CD4-positive, alpha-beta memory T cell (primary cell): ENCODE measurements around the gene COL26A1. TPM values are rescaled to one million over a fixed set of nuclear protein-coding genes. Genes with fewer than 3 reads are reported as not detected.
"Not testable (repeated sequence)": the region's sequence is repeated elsewhere in the genome, so short reads cannot be mapped to it uniquely, and the experiment has no call there.

Experiments
- CTCF ChIA-PET: fragments of 350-600 bp; sonication (Branson Sonifier 250); formaldehyde crosslinking; loops from one replicate; lab custom pipeline; 2021; ENCODE audit warnings: inconsistent platforms; ENCODE audit not compliant: partially characterized antibody; lab: Charles Lee
- POLR2A ChIA-PET: fragments of 350-600 bp; sonication (Branson Sonifier 250); formaldehyde crosslinking; loops from one replicate; lab custom pipeline; 2021; ENCODE audit not compliant: partially characterized antibody; lab: Charles Lee
- DNase-seq, 5 donors: peaks; one replicate each; pipeline versions ENCODE4 v3.0.0 to v3.0.0-alpha.2; 2020 to 2022; ENCODE audit warnings: mixed read lengths in 1 of 5
- H3K27ac ChIP-seq: one replicate; pipeline ENCODE4 v1.7.0; 2013; ENCODE audit warnings: low read depth, low read length
- H3K27me3 ChIP-seq: 2 replicates; pipeline ENCODE4 v1.7.0; 2013; ENCODE audit warnings: mild to moderate bottlenecking, low read length, moderate library complexity; ENCODE audit not compliant: insufficient read depth
- H3K36me3 ChIP-seq: 2 replicates; pipeline ENCODE4 v1.7.0; 2013; ENCODE audit warnings: mild to moderate bottlenecking, low read length, moderate library complexity; ENCODE audit not compliant: insufficient read depth
- H3K4me1 ChIP-seq: 2 replicates; pipeline ENCODE4 v1.7.0; 2013; ENCODE audit warnings: mild to moderate bottlenecking, low read length, moderate library complexity; ENCODE audit not compliant: insufficient read depth
- H3K4me3 ChIP-seq, 2 donors: one replicate each; pipeline ENCODE4 v1.7.0; 2013; ENCODE audit warnings: low read length in 2 of 2, mild to moderate bottlenecking in 1 of 2
- H3K9me3 ChIP-seq, 2 donors: one replicate each; pipeline ENCODE4 v1.7.0; 2013; ENCODE audit warnings: low read length in 2 of 2, control low read depth in 1 of 2; ENCODE audit not compliant: control insufficient read depth in 1 of 2
- H3K27ac Mint-ChIP-seq, 7 donors: one replicate each; pipeline ENCODE4 v1.8.0; 2020 to 2021; ENCODE audit warnings: mixed read lengths in 7 of 7, mild to moderate bottlenecking in 6 of 7, inconsistent platforms in 3 of 7, moderate library complexity in 3 of 7
- H3K27me3 Mint-ChIP-seq, 2 donors: one replicate each; pipeline ENCODE4 v1.8.0; 2020 to 2021; ENCODE audit warnings: mixed read lengths in 2 of 2
- H3K36me3 Mint-ChIP-seq, 2 donors: one replicate each; pipeline ENCODE4 v1.8.0; 2020 to 2021; ENCODE audit warnings: mixed read lengths in 2 of 2, inconsistent platforms in 1 of 2, mild to moderate bottlenecking in 1 of 2
- H3K4me1 Mint-ChIP-seq, 4 donors: one replicate each; pipeline ENCODE4 v1.8.0; 2020 to 2021; ENCODE audit warnings: mixed read lengths in 4 of 4, mild to moderate bottlenecking in 1 of 4
- H3K4me3 Mint-ChIP-seq, 8 donors: one replicate each; pipeline ENCODE4 v1.8.0; 2020 to 2021; ENCODE audit warnings: mixed read lengths in 8 of 8, mild to moderate bottlenecking in 7 of 8, moderate library complexity in 6 of 8, inconsistent platforms in 3 of 8
- H3K9me3 Mint-ChIP-seq, 8 donors: one replicate each; pipeline ENCODE4 v1.8.0; 2020 to 2021; ENCODE audit warnings: mixed read lengths in 8 of 8, mild to moderate bottlenecking in 5 of 8, inconsistent platforms in 3 of 8, moderate library complexity in 1 of 8
- intact Hi-C: fragments of 100-400 bp; cut with micrococcal nuclease; formaldehyde crosslinking; loops from one replicate; pipeline ENCODE4 v1.15.1; 2023
- polyA plus RNA-seq, 2 donors: library from polyadenylated mRNA; unstranded; fragments of 300-500 nt; fragmentation: Illumina TruSeq; gene quantifications; one replicate each; pipeline ENCODE4 v1.2.3, GENCODE V29; 2021
- total RNA-seq, 2 experiments: library from RNA; stranded (reverse); gene quantifications; one replicate each; pipeline ENCODE4 v1.2.3, GENCODE V29; 2021

Gene COL26A1
- total and polyA plus RNA-seq, 4 experiments from 2014 or later = not detected

DNA sequence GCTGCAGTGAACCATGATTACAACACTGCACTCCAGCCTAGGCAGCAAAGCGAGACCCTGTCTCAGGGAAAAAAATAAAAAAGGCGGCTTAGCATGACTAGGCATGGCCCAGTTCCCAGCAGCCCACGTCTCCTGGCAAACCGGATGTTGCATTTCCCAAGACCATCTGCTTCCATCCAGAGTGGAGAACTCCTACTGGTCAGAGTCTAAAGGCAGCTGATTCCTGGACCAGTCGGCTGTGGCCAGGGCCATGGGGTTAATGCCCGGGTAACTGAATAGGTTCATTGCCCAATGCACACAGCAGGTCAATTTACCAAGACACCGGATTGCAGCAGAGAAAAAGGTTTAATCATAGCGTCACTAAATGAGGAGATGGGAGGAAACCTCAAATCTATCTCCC, 133.3 kb downstream of the COL26A1 start:
- CTCF ChIA-PET = no interaction called here

GRCh38 chr7:101501351-101501750, 138.7 kb downstream of the COL26A1 start:
- H3K4me3 Mint-ChIP-seq = no peak overlapping the region
- Histone ChIP-seq H3K27me3 (no peaks in the 10 kb centered on the region), H3K9me3 (no peaks in the 10 kb centered on the region), H3K4me1 (no peaks in the 10 kb centered on the region), H3K36me3 (no peaks in the 10 kb centered on the region), H3K4me3 (no peak overlapping the region), H3K27ac (no peak overlapping the region)
- no peak for DNase-seq
- CTCF ChIA-PET = no interaction called here
- intact Hi-C loops = no loop called here
- H3K27me3 Mint-ChIP-seq = peaks cover 0 to 3% of the 10 kb centered on the region in 2 donors
- POLR2A ChIA-PET = no interaction called here
- H3K9me3 Mint-ChIP-seq = no peaks in the 10 kb centered on the region
- H3K4me1 Mint-ChIP-seq = no peaks in the 10 kb centered on the region
- no peak overlapping the region for H3K27ac Mint-ChIP-seq
- H3K36me3 Mint-ChIP-seq = no peaks in the 10 kb centered on the region

More for the DNA sequence above, 133.3 kb downstream of the COL26A1 start:
- H3K9me3 Mint-ChIP-seq = no peaks in the 10 kb centered on the region
- Histone ChIP-seq H3K4me3 (no peak overlapping the region), H3K4me1 (no peaks in the 10 kb centered on the region), H3K36me3 (no peaks in the 10 kb centered on the region), H3K27me3 (no peaks in the 10 kb centered on the region), H3K27ac (no peak overlapping the region), H3K9me3 (no peaks in the 10 kb centered on the region)
- no peak overlapping the region for H3K4me3 Mint-ChIP-seq
- H3K36me3 Mint-ChIP-seq = no peaks in the 10 kb centered on the region
- intact Hi-C loops = no loop called here
- no peak for DNase-seq
- no peaks in the 10 kb centered on the region for H3K4me1 Mint-ChIP-seq
- peaks cover 0 to 4% of the 10 kb centered on the region in 2 donors for H3K27me3 Mint-ChIP-seq
- POLR2A ChIA-PET = no interaction called here
- no peak overlapping the region for H3K27ac Mint-ChIP-seq

- H3K27me3 ChIP-seq = no peaks in the 10 kb centered on the region
- Mint-ChIP-seq H3K4me3 (no peak overlapping the region), H3K9me3 (no peaks in the 10 kb centered on the region), H3K4me1 (peaks cover 0 to 2% (median 1%) of the 10 kb centered on the region in 4 donors), H3K36me3 (no peaks in the 10 kb centered on the region), H3K27me3 (peaks cover 0 to 6% of the 10 kb centered on the region in 2 donors), H3K27ac (no peak overlapping the region)
- intact Hi-C loops = no loop called here
- DNase-seq = no peak
- no peak overlapping the region for H3K4me3 ChIP-seq
- ChIA-PET CTCF (interaction anchor here (0.6 kb wide), 1 partner anchor 963 kb away, joined by 3 read pairs; no protein-coding TSS in a partner anchor), POLR2A (no interaction called here)
- no peaks in the 10 kb centered on the region for H3K4me1 ChIP-seq
- no peaks in the 10 kb centered on the region for H3K36me3 ChIP-seq
- no peaks in the 10 kb centered on the region for H3K9me3 ChIP-seq
- no peak overlapping the region for H3K27ac ChIP-seq
Observed at GRCh38 chr7:101502466-101503098, 139.9 kb downstream of the COL26A1 start.

- H3K36me3 ChIP-seq, intact Hi-C loops, H3K4me1 Mint-ChIP-seq, POLR2A ChIA-PET, H3K4me3 ChIP-seq, H3K4me1 ChIP-seq, H3K4me3 Mint-ChIP-seq, H3K36me3 Mint-ChIP-seq, H3K27me3 Mint-ChIP-seq, H3K27me3 ChIP-seq, H3K9me3 Mint-ChIP-seq, H3K27ac Mint-ChIP-seq, H3K9me3 ChIP-seq, DNase-seq, H3K27ac ChIP-seq: not testable (repeated sequence)
- CTCF ChIA-PET = interaction anchor here (1.1 kb wide), 1 partner anchor 12 kb away, joined by 3 read pairs; no protein-coding TSS in a partner anchor
Observed at GRCh38 chr7:101505510-101505909, 142.8 kb downstream of the COL26A1 start.

DNA sequence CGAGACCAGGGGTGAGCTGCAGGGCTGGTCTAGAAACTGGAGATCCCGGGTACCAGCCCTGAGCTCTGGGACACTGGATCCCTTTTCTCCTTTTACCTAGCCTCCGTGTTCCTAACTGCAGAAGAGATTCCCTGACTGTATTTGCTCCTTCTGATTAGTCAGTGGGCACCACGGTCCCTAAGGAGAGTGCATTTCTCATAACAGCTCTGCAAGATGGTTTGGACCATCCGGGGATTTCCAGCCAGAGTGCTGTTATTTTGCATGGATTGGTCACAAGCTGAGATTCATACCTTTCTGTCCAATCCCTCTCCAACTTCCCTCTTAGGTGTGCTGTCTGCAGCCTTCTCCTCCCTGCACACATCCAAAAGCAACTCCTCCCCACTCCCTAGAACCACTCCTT, 143.9 kb downstream of the COL26A1 start:
- Mint-ChIP-seq H3K27me3 (peaks cover 7 to 8% of the 10 kb centered on the region in 2 donors), H3K9me3 (no peaks in the 10 kb centered on the region), H3K27ac (no peak overlapping the region), H3K4me3 (no peak overlapping the region), H3K4me1 (peaks cover 3 to 7% (median 4%) of the 10 kb centered on the region in 4 donors), H3K36me3 (no peaks in the 10 kb centered on the region)
- Histone ChIP-seq H3K4me1 (no peaks in the 10 kb centered on the region), H3K9me3 (no peaks in the 10 kb centered on the region), H3K27ac (no peak overlapping the region), H3K27me3 (no peaks in the 10 kb centered on the region), H3K36me3 (no peaks in the 10 kb centered on the region), H3K4me3 (no peak overlapping the region)
- POLR2A ChIA-PET = no interaction called here
- intact Hi-C loops = no loop called here
- DNase-seq = no peak
- CTCF ChIA-PET = interaction anchor here (0.5 to 1.1 kb wide), 2 partner anchors 13 to 224 kb away, joined by 3 read pairs; no protein-coding TSS in a partner anchor

DNA sequence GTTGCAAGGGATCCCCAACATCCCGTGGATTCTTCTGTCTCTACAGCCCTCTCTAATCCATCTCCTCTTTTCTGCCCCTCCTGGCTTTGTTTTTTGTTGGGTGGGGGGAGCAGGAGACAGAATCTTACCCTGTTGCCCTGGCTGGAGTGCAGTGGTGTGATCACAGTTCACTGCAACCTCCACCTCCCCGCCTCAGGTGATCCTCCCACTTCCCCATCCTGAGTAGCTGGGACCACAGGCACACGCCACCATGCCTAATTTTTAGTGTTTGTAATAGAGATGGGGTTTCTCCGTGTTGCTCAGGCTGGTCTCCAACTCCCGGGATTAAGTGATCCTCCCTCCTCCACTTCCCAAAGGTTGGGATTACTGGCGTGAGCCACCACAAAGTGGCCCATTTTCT, 144.7 kb downstream of the COL26A1 start:
- POLR2A ChIA-PET = no interaction called here
- Histone ChIP-seq H3K27me3 (no peaks in the 10 kb centered on the region), H3K9me3 (no peaks in the 10 kb centered on the region), H3K36me3 (no peaks in the 10 kb centered on the region), H3K4me3 (no peak overlapping the region), H3K27ac (no peak overlapping the region), H3K4me1 (no peaks in the 10 kb centered on the region)
- CTCF ChIA-PET = no interaction called here
- intact Hi-C loops = no loop called here
- peaks cover 3 to 7% (median 4%) of the 10 kb centered on the region in 4 donors for H3K4me1 Mint-ChIP-seq
- H3K36me3 Mint-ChIP-seq = no peaks in the 10 kb centered on the region
- H3K9me3 Mint-ChIP-seq = no peaks in the 10 kb centered on the region
- no peak overlapping the region for H3K27ac Mint-ChIP-seq
- H3K27me3 Mint-ChIP-seq = peaks cover 7 to 11% of the 10 kb centered on the region in 2 donors
- peak overlapping the region in 1 of 8 donors; percentile 18 for H3K4me3 Mint-ChIP-seq
- DNase-seq = no peak

- H3K4me3 Mint-ChIP-seq = peak overlapping the region in 1 of 8 donors; percentile 52
- H3K27me3 Mint-ChIP-seq = peaks cover 10 to 14% of the 10 kb centered on the region in 2 donors
- Histone ChIP-seq H3K27me3 (no peaks in the 10 kb centered on the region), H3K9me3 (no peaks in the 10 kb centered on the region), H3K4me3 (no peak overlapping the region), H3K36me3 (no peaks in the 10 kb centered on the region), H3K27ac (no peak overlapping the region), H3K4me1 (no peaks in the 10 kb centered on the region)
- no peaks in the 10 kb centered on the region for H3K9me3 Mint-ChIP-seq
- POLR2A ChIA-PET = no interaction called here
- DNase-seq = peak in 3 of 5 donors; percentile 2 to 15 (median 12)
- H3K4me1 Mint-ChIP-seq = peaks cover 3 to 7% (median 4%) of the 10 kb centered on the region in 4 donors
- no peaks in the 10 kb centered on the region for H3K36me3 Mint-ChIP-seq
- CTCF ChIA-PET = no interaction called here
- H3K27ac Mint-ChIP-seq = no peak overlapping the region
- intact Hi-C loops = no loop called here
Observed at GRCh38 chr7:101507791-101508252, 145.1 kb downstream of the COL26A1 start.
